HepG2 (cell line): Measurements from ENCODE around the gene TLE1.

Source experiments
- HCFC1 ChIP-seq: fragments of 150-350 bp; IDR thresholded peaks from 2 replicates; pipeline ENCODE4 v1.6.1; 2014; ENCODE audit warnings: low read depth, low read length
- TCF7 ChIP-seq: sonication (generic); IDR thresholded peaks from 2 replicates; pipeline ENCODE4 v1.6.1; 2016; ENCODE audit warnings: antibody characterized with exemption, low read depth
- ZSCAN25 ChIP-seq: sonication (generic); formaldehyde crosslinking; IDR thresholded peaks from 2 replicates; pipeline ENCODE4 v1.8.0; 2022; ENCODE audit warnings: mild to moderate bottlenecking, missing genetic modification reagents

GRCh38 chr9:81604306-81605169 lies 84.8 kb downstream of the TLE1 start:
- TF ChIP-seq HCFC1 (no peak), TCF7 (no peak), ZSCAN25 (CRISPR knock-in tag) (no peak)
